CD4-positive, alpha-beta T cell (primary cell): ENCODE data around the gene POP7. TPM values are rescaled to one million over a fixed set of nuclear protein-coding genes. Genes with fewer than 3 reads are reported as not detected.

Experiments used
- ATAC-seq: fragments of 200-7000 bp; cut with Tn5 transposase; one replicate; pipeline ENCODE4 v1.10.0; 2022; ENCODE audit warnings: mild to moderate bottlenecking; ENCODE audit not compliant: poor library complexity
- CTCF ChIA-PET: fragments of 350-600 bp; sonication (Branson Sonifier 250); formaldehyde crosslinking; loops from one replicate; lab custom pipeline; 2021; ENCODE audit warnings: antibody characterized with exemption, inconsistent platforms; lab: Charles Lee
- POLR2A ChIA-PET: fragments of 350-600 bp; sonication (Branson Sonifier 250); formaldehyde crosslinking; loops from one replicate; lab custom pipeline; 2021; ENCODE audit warnings: antibody characterized with exemption, inconsistent platforms; lab: Charles Lee
- DNase-seq, 14 experiments: peaks; one replicate each; pipeline ENCODE4 v3.0.0-alpha.2; 2013 to 2020; ENCODE audit warnings: mixed read lengths in 2 of 14
- H3K27ac ChIP-seq, 2 donors: one replicate each; pipeline versions ENCODE4 v1.5.1 to v1.7.0; 2013; ENCODE audit warnings: low read length in 2 of 2, low read depth in 1 of 2, mild to moderate bottlenecking in 1 of 2
- H3K27me3 ChIP-seq, 2 experiments: 1 replicate in 1 of 2; 2 replicates in 1 of 2; pipeline versions ENCODE4 v1.6.1 to v1.7.0; 2013; ENCODE audit warnings: low read length in 2 of 2, control low read depth in 1 of 2, mild to moderate bottlenecking in 1 of 2, moderate library complexity in 1 of 2; ENCODE audit not compliant: insufficient read depth in 2 of 2, control insufficient read depth in 1 of 2
- H3K36me3 ChIP-seq: one replicate; pipeline ENCODE4 v1.6.1; 2013; ENCODE audit warnings: low read length, control low read depth; ENCODE audit not compliant: insufficient read depth
- H3K4me1 ChIP-seq: one replicate; pipeline ENCODE4 v1.6.1; 2013; ENCODE audit warnings: low read length, control low read depth; ENCODE audit not compliant: insufficient read depth
- H3K4me3 ChIP-seq: one replicate; pipeline ENCODE4 v1.5.1; 2013; ENCODE audit warnings: mild to moderate bottlenecking, low read length, moderate library complexity
- H3K9me3 ChIP-seq, 2 experiments: 1 replicate in 1 of 2; 2 replicates in 1 of 2; pipeline versions ENCODE4 v1.6.1 to v1.7.0; 2013; ENCODE audit warnings: low read length in 2 of 2, mild to moderate bottlenecking in 2 of 2, control low read depth in 1 of 2, moderate library complexity in 1 of 2; ENCODE audit not compliant: control insufficient read depth in 1 of 2, insufficient read depth in 1 of 2
- H3K27ac Mint-ChIP-seq: one replicate; pipeline ENCODE4 v1.8.0; 2020; ENCODE audit warnings: mixed read lengths
- H3K27me3 Mint-ChIP-seq: one replicate; pipeline ENCODE4 v1.8.0; 2021; ENCODE audit warnings: mixed read lengths
- H3K36me3 Mint-ChIP-seq: one replicate; pipeline ENCODE4 v1.8.0; 2021; ENCODE audit warnings: low read depth, mixed read lengths
- H3K4me1 Mint-ChIP-seq: one replicate; pipeline ENCODE4 v1.8.0; 2021; ENCODE audit warnings: low read depth, mixed read lengths
- H3K4me3 Mint-ChIP-seq: one replicate; pipeline ENCODE4 v1.8.0; 2020; ENCODE audit warnings: mild to moderate bottlenecking, mixed read lengths
- H3K9me3 Mint-ChIP-seq: one replicate; pipeline ENCODE4 v1.8.0; 2020; ENCODE audit warnings: mixed read lengths
- intact Hi-C, 2 experiments: fragments of 100-400 bp; cut with DNase I in 1 of 2; cut with micrococcal nuclease in 1 of 2; formaldehyde crosslinking; loops; one replicate each; pipeline versions ENCODE4 v1.15.1 to v1.9.0; 2023 to 2025; cut with DNase I, micrococcal nuclease
- total RNA-seq, 174 experiments: library from RNA in 2 of 174; stranded (reverse) in 2 of 174; gene quantifications; one replicate each; pipeline ENCODE4 v1.2.3 and lab custom pipeline; 2021 to 2026
- TF ChIP-seq, protein P1 (sequence below): fragments of 200-600 bp; IDR thresholded peaks from one replicate; pipeline ENCODE4 v1.8.0; 2022; ENCODE audit warnings: antibody characterized with exemption, mild to moderate bottlenecking

The POP7 gene
- total RNA-seq, 2 experiments from 2014 or later = 7.4 to 7.5 TPM

DNA sequence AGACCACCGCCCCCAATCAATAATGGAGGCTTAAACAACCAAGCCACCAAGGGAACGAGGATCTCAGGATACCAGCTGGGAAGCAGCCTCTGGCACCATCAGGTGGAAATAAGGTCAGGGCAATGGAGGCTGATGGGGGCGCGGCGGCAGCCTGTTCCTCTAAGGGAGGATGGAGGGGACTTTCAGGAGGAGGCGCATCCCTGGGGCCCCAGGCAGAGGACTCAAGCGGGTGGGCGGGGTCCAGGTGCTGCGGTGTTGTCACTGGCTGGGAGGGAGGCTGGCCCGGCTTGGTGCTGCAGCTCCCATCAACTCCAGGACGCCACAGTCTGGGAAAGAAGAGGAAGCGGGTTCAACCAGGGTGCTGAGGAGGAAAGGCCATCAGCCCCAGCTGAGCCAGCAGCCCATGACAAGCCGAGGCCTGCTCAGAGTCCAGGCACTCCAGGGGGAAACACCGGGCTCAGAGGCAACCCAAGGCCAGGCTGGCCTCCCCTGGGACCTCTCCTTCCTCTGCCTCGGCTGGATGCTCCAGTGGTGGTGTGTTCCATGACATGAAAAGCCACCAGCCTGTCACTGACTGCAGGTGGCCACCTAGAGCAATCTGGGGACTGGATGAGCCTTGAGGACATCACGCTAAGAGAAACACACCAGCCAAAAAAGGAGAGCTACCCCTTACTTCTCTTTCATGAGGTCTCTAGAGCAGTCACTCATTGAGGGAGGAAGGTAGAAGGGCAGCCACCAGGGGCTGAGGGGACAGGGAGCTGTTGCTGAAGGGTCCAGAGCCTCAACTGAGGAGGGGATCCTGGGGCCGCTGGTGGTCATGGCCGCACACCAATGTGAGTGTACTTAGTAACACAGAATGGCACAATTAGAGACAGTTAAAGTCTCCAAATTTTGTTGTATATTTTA is 16.4 kb upstream of the POP7 start:
- no peak for ATAC-seq
- no peaks in the 10 kb centered on the region for H3K9me3 Mint-ChIP-seq
- no peaks in the 10 kb centered on the region for H3K27me3 Mint-ChIP-seq
- CTCF ChIA-PET = no interaction called here
- POLR2A ChIA-PET = interaction anchor here (0.5 to 5.0 kb wide), 9 partner anchors 9 to 103 kb away, joined by 3 to 26 read pairs (median 3); partner anchors contain the start of genes FBXO24 and MOSPD3
- H3K27ac Mint-ChIP-seq = peak overlapping the region; percentile 20
- peaks cover 29% of the 10 kb centered on the region for H3K4me1 Mint-ChIP-seq
- H3K4me1 ChIP-seq = peaks cover 52% of the 10 kb centered on the region
- H3K9me3 ChIP-seq = no peaks in the 10 kb centered on the region
- no peak overlapping the region for H3K27ac ChIP-seq
- intact Hi-C loops = loop anchor here (2.0 to 5.0 kb wide), 4 partner anchors 13 to 207 kb away; partner anchors contain the start of genes MOSPD3 (in 1 of the 2) and NYAP1 (in 1 of the 2)
- H3K36me3 Mint-ChIP-seq = peaks cover 50% of the 10 kb centered on the region
- H3K4me3 Mint-ChIP-seq = peak overlapping the region; percentile 11
- peaks cover 57% of the 10 kb centered on the region for H3K36me3 ChIP-seq
- H3K27me3 ChIP-seq = no peaks in the 10 kb centered on the region
- TF ChIP-seq, protein P1, sequence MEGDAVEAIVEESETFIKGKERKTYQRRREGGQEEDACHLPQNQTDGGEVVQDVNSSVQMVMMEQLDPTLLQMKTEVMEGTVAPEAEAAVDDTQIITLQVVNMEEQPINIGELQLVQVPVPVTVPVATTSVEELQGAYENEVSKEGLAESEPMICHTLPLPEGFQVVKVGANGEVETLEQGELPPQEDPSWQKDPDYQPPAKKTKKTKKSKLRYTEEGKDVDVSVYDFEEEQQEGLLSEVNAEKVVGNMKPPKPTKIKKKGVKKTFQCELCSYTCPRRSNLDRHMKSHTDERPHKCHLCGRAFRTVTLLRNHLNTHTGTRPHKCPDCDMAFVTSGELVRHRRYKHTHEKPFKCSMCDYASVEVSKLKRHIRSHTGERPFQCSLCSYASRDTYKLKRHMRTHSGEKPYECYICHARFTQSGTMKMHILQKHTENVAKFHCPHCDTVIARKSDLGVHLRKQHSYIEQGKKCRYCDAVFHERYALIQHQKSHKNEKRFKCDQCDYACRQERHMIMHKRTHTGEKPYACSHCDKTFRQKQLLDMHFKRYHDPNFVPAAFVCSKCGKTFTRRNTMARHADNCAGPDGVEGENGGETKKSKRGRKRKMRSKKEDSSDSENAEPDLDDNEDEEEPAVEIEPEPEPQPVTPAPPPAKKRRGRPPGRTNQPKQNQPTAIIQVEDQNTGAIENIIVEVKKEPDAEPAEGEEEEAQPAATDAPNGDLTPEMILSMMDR = no peak
- H3K4me3 ChIP-seq = no peak overlapping the region
- peak in 1 of 14 experiments; percentile 21 for DNase-seq

DNA sequence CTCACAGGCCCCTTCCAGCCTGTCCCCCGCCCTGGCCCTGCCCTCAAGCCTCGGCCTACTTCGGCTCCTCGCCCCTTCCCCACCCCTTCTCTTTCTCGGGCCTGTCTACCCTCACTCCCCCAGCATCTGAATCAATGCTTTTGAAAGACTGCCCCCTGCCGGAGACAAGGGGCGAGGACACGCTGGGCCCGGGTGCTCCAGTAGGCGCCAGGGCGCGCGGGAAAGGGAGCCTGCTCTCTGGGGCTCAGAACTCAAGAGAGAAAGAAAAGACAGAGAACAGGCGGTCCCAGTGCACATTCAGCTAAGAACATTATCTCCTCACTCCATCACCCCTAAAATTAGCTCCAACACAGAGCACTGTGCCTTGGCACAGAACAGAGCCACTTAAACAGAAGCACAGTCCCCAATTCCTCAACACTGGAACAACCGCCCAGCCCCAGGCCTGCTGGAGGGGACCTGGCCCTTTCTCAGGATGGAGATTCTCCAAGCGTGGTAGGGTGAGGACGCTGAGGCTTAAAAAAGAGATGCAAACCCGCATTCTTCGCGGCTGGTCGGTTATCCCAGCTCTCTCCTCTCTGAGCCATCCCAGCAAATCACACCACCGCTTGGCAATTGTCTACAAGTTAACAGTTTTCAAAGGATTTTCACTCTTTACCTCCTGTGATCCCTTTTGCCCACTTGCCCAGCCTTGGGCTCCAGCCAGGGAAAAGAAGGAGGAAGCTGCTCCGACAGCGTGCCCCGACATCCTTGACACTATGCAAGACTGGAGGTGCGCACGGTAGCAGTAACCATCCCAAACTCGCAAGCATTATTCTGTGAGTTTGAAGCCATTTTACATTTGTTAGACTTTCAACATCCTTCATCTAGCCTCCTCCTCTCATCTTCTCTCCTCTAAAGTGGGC is 14.0 kb upstream of the POP7 start:
- H3K4me3 ChIP-seq = peak overlapping the region; percentile 75
- intact Hi-C loops = loop anchor here (1.0 to 5.0 kb wide), 7 partner anchors 15 to 210 kb away; partner anchors contain the start of genes MOSPD3 (in 1 of the 2) and NYAP1 (in 1 of the 2)
- H3K4me1 ChIP-seq = peaks cover 62% of the 10 kb centered on the region

More for the DNA sequence above, 14.0 kb upstream of the POP7 start:
- H3K4me1 Mint-ChIP-seq = peaks cover 34% of the 10 kb centered on the region
- DNase-seq (peak; percentile 71 to 91 (median 79)), ATAC-seq (peak; percentile 77)
- Histone ChIP-seq H3K9me3 (no peaks in the 10 kb centered on the region), H3K27me3 (no peaks in the 10 kb centered on the region), H3K27ac (no peak overlapping the region), H3K36me3 (peaks cover 34% of the 10 kb centered on the region)
- H3K9me3 Mint-ChIP-seq = no peaks in the 10 kb centered on the region
- ChIA-PET CTCF (interaction anchor here (0.6 to 6.6 kb wide), 14 partner anchors 10 to 162 kb away, joined by 3 to 59 read pairs (median 6); partner anchors contain the start of genes MOSPD3 and POP7), POLR2A (interaction anchor here (0.6 to 5.8 kb wide), 11 partner anchors 8 to 1813 kb away, joined by 3 to 47 read pairs (median 3); partner anchors contain the start of genes FBXO24, LRCH4, POP7 and TRRAP)
- TF ChIP-seq, protein P1 = peak; percentile 87
- H3K27ac Mint-ChIP-seq = peak overlapping the region; percentile 85
- peaks cover 28% of the 10 kb centered on the region for H3K36me3 Mint-ChIP-seq
- peak overlapping the region; percentile 97 for H3K4me3 Mint-ChIP-seq
- no peaks in the 10 kb centered on the region for H3K27me3 Mint-ChIP-seq
